Measurements from ENCODE around the gene OPCML.

GRCh38 chr11:132962041-132962440 lies 570.3 kb downstream of the OPCML start:
- TF ChIP-seq SIN3A (IDR thresholded peaks at IDR 0.05; ENCODE audit: borderline replicate concordance, insufficient read depth, low read depth, low read length): no peak
- no peak for TF ChIP-seq CTCF (IDR thresholded peaks at IDR 0.05)
- TF ChIP-seq POLR2AphosphoS5 (IDR thresholded peaks at IDR 0.05; ENCODE audit: low read depth, low read length): no peak
- TF ChIP-seq REST (IDR thresholded peaks at IDR 0.05; ENCODE audit: insufficient read depth in 1 of 2, low read depth in 2 of 2, low read length in 1 of 2): no peak
